ENCODE data around the gene ITGA11.

DNA sequence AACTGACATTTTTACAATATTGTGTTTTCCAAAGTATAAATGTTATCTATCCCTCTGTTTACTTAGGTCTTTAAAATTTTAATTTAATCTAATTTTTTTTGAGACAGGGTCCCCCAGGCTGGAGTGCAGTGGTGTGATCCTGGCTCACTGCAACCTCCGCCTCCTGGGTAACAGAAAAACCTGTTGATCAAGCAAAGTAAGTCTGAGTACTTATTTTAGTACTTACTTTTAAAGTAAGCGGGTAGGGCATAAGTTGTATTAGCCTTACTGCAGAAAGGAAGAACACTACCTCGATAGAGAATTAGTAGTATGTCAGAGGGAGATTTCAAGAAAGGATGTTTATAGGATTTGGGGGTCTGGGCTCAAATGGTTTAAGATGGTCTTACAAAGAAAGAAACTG is 166.3 kb downstream of the ITGA11 start:
- TF ChIP-seq YY1 (IDR thresholded peaks at IDR 0.05; ENCODE audit: insufficient read depth, insufficient read length) (no peak), SUZ12 (IDR thresholded peaks at IDR 0.05; ENCODE audit: extremely low read depth, insufficient read depth, insufficient read length) (no peak)
